Activated CD4-positive, alpha-beta T cell treated with anti-CD3 and anti-CD28 coated beads, Interleukin-2, amount 50 U/mL, for 4 hours (primary cell): ENCODE data around the gene COPS4.
"Not testable (repeated sequence)": the region's sequence is repeated elsewhere in the genome, so short reads cannot be mapped to it uniquely, and the experiment has no call there.

Experiments used
- DNase-seq, 2 experiments: peaks; one replicate each; pipeline ENCODE4 v3.0.0-alpha.2; 2020

COPS4 gene

DNA sequence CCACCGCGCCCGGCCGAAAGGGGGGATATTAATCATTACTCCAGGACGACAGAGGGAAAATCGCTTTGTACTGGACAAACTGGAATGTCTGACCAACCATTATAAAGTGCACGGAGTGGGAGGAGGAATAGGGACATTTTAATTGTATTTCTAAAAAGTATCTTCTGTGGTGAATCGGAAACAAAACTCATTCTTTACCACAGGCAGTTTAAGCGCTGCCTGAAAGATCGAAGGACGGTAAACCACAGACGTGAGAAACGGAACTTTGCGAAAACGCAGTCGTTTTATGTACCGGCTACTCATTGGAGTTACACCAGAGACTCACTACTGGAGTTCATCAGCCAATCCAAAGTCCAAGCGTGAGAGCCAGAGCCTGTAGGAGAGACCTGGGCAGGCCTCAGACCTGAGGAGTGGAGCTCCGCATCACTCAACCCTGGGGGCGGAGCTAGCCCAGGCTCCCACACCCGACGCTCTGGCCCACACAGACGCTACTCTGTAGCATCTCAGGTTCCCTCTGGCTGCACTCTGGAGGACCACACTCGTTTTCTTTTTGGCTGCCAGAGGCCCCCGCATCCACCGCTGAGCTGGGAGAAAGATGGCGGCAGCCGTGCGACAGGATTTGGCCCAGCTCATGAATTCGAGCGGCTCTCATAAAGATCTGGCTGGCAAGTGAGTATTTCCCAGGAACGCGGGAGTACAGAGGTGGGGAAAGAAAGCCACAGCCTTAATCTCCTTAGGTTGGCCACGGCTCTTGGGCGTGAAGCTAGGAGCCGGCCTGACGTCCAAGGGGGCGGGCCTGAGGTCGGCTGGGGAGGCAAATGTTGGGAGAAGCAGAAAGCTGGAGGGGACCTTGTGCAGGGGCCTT is at the start of gene COPS4:
Gene COPS4 (plus strand): TSS at position 554 of the 865 bp plus-strand sequence. CDS start 42 bp downstream, at position 596.
- peak; percentile 91 to 94 for DNase-seq

GRCh38 chr4:82987519-82987918 is 47.5 kb upstream of the COPS4 start:
- DNase-seq: not testable (repeated sequence)

- no peak for DNase-seq
Measured at GRCh38 chr4:82988323-82988832, 46.6 kb upstream of the COPS4 start.

- no peak for DNase-seq
Measured at GRCh38 chr4:82989575-82990429, 45.2 kb upstream of the COPS4 start.

DNA sequence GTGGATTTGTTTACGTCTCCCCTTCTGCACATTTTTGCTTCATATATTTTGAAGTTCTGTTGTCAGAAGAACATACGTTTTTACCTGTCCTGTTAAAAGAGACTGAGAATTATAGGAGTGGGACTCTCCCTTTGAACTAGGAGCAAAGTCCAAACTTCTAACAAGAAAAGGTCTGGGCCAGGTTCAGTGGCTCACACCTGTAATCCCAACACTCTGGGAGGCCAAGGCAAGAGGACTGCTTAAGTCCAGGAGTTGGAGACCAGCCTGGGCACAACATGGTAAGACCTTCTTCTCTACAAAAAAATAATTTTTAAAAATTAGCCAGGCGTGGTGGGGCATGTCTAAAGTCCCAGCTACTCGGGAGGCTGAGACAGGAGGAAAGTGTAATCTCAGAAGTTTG is 40.1 kb upstream of the COPS4 start:
- DNase-seq: no peak

- no peak for DNase-seq
Measured at GRCh38 chr4:82998898-82999297, 36.1 kb upstream of the COPS4 start.

DNA sequence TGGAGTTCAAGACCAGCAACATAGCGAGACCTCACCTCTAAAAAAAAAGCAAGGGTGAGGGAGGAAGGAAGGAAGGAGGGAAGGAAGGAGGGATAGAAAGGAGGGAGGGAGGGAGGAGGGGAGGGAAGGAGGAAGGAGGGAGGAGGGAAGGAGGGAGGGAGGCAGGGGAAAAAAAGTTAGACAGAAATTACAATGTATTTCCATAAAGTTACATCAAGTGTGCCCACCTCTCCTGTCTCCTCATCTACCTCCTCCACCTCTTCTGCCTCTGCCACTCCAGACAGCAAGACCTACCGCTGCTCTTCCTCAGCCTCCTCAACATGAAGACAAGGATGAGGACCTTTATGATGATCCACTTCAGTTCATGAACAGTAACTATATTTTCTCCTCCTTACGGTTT is 32.7 kb upstream of the COPS4 start:
- DNase-seq: no peak

- not testable (repeated sequence) for DNase-seq
Measured at GRCh38 chr4:83003044-83003791, 31.8 kb upstream of the COPS4 start.

DNA sequence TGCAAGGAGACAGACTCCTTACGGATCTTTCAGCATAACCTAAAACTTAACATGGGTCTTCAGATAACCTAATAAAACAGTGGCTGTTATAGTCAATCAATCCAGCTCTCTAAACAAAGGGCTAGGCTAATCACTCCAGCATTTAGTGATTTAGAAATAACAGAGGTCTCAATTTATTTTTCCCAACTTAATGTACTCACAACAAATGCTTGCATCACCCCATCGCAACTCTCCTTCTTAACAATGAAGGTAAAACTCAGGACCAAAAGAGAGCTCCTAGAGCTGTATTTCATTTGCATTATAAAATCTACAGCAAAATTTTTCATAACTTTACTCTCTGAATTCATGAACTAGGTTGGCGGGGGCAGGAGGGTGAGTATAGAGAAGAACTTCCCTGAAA is 25.5 kb upstream of the COPS4 start:
- no peak for DNase-seq

GRCh38 chr4:83010111-83010521 is 24.9 kb upstream of the COPS4 start:
- no peak for DNase-seq

DNA sequence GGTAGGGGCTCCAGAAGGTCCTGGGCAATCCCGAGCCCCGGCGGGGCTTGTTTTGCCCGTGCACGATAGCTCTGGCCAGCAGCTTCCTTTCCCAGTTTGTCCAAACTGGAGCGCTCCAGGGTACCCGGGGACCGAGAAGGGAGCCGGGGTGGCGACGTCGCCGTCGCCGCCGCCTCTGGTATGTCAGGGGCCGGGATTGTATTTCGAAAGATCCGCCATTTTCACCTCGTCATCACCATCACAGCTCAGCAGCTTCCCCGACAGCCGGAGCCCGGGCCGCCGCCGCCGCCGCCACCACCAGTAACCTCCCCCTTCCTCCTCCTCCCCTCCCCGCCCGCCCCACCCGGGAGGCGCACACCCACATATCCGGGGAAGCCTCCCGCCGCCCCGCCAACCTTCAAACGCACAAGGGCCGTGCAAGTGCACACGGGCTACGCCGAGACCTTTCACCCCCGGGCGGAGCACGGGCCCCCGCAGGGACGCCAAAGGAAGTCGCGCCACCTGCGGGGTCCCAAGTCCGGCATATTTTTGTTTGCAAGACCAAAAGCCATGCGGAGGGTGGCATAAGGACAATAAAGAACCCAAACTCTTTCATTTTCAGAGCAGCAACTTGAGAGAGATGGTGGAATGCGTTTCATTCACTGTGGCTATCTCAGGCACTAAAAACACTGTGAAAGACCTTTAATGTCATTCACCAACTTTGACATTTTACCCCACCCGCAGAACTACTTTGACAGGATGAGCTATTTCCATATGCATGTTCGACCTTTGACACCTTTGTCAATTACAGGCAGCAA is 24.3 kb upstream of the COPS4 start, which contains the start of gene LIN54:
Gene LIN54 (minus strand): TSS at position 302 of the 797 bp plus-strand sequence. CDS start 25,979 bp downstream, outside the sequence.
- DNase-seq: peak; percentile 81 to 82

- no peak for DNase-seq
Measured at GRCh38 chr4:83011689-83012199, 23.2 kb upstream of the COPS4 start.

DNA sequence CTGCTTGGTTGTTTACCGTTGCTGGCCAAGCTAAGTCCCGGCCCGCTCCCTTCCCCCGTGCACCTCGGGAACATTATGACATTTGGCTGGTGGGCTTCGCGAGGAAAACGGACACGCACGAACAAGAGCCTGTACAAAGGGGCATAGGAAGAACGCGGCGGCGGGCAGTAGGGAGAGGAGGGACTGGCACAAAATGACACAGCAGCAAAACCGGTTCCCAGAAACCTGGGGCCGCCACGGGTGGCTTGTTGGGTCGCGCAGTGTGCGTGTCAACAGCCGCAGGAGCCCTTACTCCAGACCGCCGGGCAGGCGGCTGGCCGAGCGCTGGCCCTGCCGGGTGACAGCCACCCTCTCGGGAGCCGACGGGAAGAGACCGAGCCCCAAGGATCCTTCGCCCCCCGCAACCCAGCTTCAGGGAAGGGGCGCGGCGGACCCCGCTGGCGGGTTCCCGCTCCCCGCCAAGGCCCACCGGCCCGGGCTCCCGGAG is 22.7 kb upstream of the COPS4 start:
- DNase-seq: peak in 1 of 2 experiments; percentile 6

GRCh38 chr4:83012687-83013419 is 22.1 kb upstream of the COPS4 start:
- peak; percentile 93 to 95 for DNase-seq

- no peak for DNase-seq
Measured at GRCh38 chr4:83013420-83013867, 21.5 kb upstream of the COPS4 start.

DNA sequence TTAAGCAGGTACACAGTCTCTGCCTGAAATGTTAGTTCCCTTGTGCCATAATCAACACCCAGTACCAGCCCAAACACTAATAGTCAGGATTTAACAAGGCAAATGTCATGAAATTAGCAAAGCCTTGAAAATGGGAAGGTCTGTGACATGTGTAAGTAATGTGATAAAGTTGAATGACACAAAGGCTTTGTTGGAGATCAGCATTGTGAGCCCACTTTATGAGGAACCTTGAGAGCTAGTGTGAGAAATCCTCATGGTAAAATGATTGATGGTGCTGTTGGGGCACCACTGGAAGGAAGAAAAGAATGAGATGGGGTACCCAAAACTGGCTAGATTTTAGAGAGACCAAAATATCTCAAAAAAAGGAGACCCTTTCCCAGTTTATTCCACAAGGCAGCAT is 21.1 kb upstream of the COPS4 start:
- no peak for DNase-seq

GRCh38 chr4:83019794-83020494 is 15.0 kb upstream of the COPS4 start:
- DNase-seq: no peak

DNA sequence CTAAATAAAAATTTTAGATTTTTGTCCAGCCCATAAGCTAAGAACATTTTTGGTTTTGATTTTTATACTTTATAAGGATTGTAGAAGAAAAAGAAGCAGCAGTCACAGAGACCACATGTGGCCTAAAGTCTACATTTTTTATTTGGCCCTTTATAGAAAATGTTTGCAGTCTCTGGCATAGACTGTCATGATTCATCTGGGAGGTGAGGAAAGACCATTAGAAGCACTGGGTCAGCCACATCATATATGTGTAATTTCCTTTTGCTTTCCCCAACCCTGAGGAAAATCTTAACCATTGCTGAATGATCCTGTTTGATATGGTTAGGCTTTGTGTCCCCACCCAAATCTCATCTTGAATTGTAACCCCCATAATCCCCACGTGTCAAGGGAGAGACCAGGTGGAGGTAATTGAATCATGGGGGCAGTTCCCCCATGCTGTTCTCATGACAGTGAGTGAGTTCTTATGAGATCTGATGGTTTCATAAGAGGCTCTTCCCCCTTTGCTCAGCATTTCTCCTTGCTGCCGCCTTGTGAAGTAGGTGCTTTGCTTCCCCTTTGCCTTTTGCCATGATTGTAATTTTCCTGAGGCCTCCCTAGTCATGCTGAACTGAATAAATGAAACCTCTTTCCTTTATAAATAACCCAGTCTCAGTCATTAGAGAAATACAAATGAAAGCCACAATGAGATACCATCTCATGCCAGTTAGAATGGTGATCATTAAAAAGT is 12.1 kb upstream of the COPS4 start:
- no peak for DNase-seq

DNA sequence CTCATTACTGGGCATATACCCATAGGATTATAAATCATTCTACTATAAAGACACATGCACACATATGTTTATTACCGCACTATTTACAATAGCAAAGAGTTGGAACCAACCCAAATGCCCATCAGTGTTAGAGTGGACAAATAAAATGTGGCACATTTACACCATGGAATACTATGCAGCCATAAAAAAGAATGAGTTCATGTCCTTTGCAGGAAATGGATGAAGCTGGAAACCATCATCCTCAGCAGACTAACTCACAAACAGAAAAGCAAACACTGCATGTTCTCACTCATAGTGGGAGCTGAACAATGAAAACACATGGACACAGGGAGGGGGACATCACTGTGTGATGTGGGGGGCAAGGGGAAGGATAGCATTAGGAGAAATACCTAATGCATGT is 11.4 kb upstream of the COPS4 start:
- DNase-seq: not testable (repeated sequence)
